Activated T-cell treated with anti-CD3 and anti-CD28 coated beads for 4 hours (primary cell): Measurements from ENCODE around the gene ARID1B.
A peak's percentile ranks its signal among the peaks of the same experiment; 100 is the strongest.

ENCODE experiments used
- DNase-seq: peaks from one replicate; pipeline ENCODE4 v3.0.0-alpha.2; 2020

The ARID1B gene

GRCh38 chr6:157205473-157206358 lies 428.5 kb downstream of the ARID1B start:
- DNase-seq = no peak

GRCh38 chr6:157206359-157206815 lies 429.2 kb downstream of the ARID1B start:
- DNase-seq = no peak

- DNase-seq = no peak
Measured at GRCh38 chr6:157207521-157208076, 430.4 kb downstream of the ARID1B start.

GRCh38 chr6:157209865-157210530 lies 432.8 kb downstream of the ARID1B start:
- DNase-seq = no peak

- DNase-seq = no peak
Measured at GRCh38 chr6:157210954-157211353, 433.8 kb downstream of the ARID1B start.

GRCh38 chr6:157211603-157212455 lies 434.7 kb downstream of the ARID1B start:
- DNase-seq = no peak

- no peak for DNase-seq
Measured at GRCh38 chr6:157213426-157213825, 436.2 kb downstream of the ARID1B start.

- no peak for DNase-seq
Measured at GRCh38 chr6:157213907-157214565, 436.9 kb downstream of the ARID1B start.

GRCh38 chr6:157215717-157216116 lies 438.5 kb downstream of the ARID1B start:
- no peak for DNase-seq

- DNase-seq = no peak
Measured at GRCh38 chr6:157216570-157216969, 439.4 kb downstream of the ARID1B start.

- no peak for DNase-seq
Measured at GRCh38 chr6:157217198-157217893, 440.2 kb downstream of the ARID1B start.

GRCh38 chr6:157217894-157218370 lies 440.8 kb downstream of the ARID1B start:
- DNase-seq = no peak

GRCh38 chr6:157218371-157219198 lies 441.4 kb downstream of the ARID1B start:
- DNase-seq = no peak

- DNase-seq = no peak
Measured at GRCh38 chr6:157219201-157220200, 442.3 kb downstream of the ARID1B start.

GRCh38 chr6:157220485-157220884 lies 443.3 kb downstream of the ARID1B start:
- DNase-seq = no peak

GRCh38 chr6:157221049-157221816 lies 444.1 kb downstream of the ARID1B start:
- DNase-seq = peak; percentile 71

- no peak for DNase-seq
Measured at GRCh38 chr6:157221817-157222175, 444.6 kb downstream of the ARID1B start.

- no peak for DNase-seq
Measured at GRCh38 chr6:157222201-157222981, 445.2 kb downstream of the ARID1B start.
